NCI-H146 treated with DMSO at 0.1 percent for 48 hours (cell line): ENCODE results near the gene DRD2.
A peak's percentile ranks its signal among the peaks of the same experiment; 100 is the strongest.
"Not testable (repeated sequence)": the region's sequence is repeated elsewhere in the genome, so short reads cannot be mapped to it uniquely, and the experiment has no call there.

Experiments
- DNase-seq: peaks from one replicate; lab custom pipeline; 2025; ENCODE audit not compliant: unreplicated experiment; lab: John Stamatoyannopoulos, UW

DRD2 gene

GRCh38 chr11:113475160-113475761 lies at the start of gene DRD2:
Gene DRD2, minus strand, starts transcription at chr11:113475398. Its CDS starts 50,747 bp downstream, at chr11:113424651.
- no peak for DNase-seq

DNA sequence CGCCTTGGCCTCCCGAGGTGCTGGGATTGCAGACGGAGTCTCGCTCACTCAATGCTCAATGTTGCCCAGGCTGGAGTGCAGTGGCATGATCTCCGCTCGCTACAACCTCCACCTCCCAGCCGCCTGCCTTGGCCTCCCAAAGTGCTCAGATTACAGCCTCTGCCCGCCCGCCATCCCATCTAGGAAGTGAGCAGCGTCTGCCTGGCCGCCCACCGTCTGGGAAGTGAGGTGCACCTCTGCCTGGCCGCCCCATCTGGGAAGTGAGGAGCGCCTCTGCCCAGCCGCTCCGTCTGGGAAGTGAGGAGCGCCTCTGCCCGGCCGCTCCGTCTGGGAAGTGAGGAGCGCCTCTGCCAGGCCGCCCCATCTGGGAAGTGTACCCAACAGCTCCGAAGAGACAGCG lies 48.7 kb upstream of the DRD2 start:
- DNase-seq, result not testable (repeated sequence)

GRCh38 chr11:113521737-113522517 lies 46.7 kb upstream of the DRD2 start:
- DNase-seq, result no peak

DNA sequence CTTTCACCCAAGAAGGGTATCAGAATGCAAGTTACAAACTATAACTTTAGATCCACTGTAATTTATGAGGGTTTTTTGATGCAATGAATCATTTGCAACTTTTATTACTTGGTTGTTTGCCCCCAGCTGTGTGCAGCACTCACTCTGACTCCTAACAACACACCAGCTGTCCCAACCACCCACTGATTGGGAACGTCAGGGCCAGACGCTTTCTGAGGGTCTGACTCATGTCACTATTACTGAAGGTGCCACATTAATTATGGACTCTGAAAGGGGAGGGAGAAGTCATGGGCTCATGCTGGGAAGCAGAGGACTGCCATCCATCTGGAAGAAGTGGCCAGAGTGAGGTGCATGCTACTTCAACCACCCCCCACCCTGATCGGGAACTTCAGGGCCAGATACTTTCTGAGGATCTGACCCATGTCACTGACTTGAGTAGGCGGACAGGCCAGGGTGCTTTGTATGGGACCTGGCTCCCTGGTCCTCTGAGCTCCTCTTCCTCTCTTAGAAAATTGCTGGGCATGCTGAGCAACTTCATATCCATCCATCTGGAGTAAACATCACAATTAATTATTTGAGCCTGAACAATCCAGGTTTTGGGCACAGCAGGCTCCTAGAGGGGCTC lies 44.9 kb upstream of the DRD2 start:
- DNase-seq, result peak; percentile 43

DNA sequence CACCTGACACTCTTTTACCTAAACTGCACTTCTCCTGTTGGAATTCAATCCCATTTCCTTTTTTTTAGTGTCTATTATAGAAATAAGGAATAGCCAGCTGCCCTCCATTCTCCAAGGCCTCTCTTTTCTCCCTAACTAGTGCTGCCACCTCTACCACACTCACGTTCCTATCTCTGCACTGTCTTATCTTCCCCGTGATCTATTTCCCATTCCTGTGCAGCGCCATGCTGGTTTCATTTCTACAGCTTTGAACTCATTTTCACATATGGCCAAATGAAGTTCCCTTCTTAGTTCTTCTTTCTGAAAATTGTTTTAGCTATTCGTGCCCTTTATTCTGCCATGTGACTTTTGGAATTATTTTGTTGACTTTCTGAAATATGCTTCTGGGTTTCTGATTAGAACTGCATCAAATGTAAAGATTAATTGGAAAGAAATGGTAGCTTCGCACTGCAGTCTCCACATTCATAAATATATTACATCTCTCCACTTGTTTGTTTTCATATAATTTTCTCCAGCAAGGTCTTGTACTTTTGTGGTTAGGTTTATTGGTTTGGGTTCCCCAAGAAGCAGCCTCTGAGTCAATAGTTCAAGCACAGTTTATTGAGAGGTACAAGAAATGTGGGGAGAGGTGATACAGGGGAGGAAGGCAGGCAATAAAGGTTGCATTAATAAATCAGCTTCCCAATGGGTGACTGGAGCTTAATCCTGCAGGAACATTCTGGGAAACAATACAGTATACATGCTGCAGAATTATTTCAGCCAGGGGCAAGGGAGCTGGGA lies 43.7 kb upstream of the DRD2 start:
- no peak for DNase-seq

- no peak for DNase-seq
Observed at GRCh38 chr11:113517361-113517760, 42.2 kb upstream of the DRD2 start.

DNA sequence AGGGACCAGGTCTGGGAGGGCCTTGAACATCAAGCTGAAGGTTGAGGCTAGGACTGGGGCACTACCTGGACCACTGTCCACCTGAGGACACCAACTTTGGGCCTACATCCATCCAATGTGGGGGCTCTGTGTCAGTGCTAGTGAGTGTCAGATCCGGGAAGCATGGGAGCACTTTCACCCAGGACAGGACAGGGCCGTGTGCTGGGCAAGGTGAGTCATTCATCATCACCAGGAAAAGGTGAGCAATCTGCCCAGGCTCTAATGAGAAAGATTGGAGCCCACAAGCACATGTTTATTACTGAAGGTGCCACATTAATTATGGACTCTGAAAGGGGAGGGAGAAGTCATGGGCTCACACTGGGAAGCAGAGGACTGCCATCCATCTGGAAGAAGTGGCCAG lies 39.7 kb upstream of the DRD2 start:
- DNase-seq, result no peak

DNA sequence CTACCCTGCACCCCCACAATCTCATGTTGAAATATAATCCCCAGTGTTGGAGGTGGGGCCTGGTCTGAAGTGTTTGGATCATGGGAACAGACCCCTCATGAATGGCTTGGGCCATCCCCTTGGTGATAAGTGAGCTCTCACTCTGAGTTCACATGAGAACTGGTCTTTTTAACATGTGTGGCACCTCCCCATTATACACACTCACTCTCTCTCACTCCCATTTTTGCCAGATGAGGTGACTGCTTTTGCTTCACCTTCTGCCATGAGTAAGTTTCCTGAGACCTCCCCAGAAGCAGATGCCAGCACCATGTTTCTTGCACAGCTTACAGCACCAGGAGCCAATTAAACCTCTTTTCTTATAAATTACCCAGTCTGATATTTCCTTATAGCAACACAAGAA lies 32.1 kb upstream of the DRD2 start:
- DNase-seq, result no peak

- DNase-seq, result no peak
Observed at GRCh38 chr11:113506893-113507292, 31.7 kb upstream of the DRD2 start.

DNA sequence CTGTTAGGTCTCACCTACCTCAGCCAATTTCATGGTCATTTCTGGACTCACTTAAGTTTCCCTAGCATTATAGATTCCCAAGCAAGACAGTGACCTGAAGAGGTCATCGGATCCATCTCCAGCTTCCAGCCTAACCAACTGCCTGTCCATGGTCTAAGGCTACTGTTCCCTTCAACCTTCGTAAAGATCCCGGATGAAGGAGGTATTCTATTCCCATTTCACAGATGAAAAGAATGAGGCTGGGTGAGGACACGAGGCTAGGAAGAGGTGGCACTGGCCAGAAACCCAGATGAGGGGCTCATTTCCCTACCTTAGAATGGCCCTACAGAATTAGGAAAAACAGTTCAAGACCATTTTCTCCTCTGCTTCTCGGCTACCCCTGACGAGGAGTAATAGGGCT lies 31.3 kb upstream of the DRD2 start:
- no peak for DNase-seq

DNA sequence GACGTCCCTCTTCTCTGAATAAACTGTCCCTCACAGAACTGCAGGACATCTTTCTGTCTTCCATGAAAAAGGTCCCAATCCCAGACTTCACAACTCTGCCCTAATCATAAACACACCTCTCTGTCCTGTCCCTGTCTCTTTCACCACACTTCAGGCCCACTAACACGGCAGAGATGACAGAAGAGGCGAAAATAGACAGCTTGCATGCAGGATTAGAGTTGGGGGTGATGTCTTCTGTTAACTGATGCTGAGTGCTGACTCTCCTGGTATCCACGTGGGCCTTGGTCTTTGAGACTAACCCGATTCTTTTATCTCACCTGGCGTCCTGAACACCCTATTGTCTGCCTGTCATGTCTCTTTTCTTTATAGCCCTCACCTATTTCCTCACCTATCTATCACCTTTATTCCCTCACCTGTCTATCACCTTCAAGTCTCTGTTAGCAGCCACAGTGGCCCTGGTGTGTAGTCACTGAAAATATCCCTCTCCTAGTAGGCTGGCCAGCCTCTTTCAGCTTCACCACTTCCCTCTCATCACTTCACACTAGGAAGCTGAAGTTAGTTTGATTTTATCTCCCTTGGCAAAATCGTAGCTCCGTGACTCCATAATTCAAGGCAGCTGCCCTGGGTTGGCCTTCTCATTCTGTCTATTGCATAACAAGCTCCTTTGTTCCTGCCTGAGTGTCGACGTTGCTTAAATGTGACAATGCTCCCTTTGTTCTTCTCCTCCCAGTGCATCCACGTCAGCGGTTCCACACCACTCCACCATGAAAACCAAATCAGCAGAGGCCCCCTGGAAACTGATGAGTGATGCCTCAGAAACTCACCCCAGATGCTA lies 30.6 kb upstream of the DRD2 start:
- peak; percentile 67 for DNase-seq

DNA sequence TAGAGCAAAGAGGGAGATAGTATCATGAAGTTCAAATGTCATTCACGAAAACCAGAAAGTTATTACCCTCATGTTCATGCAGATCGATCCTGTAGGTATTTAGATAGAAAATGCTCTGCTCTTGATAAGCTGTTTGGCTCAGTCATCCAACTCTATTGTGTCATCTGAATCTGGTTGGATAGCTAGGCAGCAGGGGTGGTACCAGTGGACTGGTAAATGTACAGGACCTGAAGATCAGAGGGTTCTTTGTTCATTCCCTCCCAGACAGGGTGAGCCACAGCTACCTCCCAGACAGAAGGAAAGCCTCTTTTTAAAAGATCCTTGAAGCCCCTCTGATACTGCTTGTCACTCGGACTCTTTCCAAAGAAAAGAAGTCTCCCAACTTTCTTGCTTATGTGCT lies 29.8 kb upstream of the DRD2 start:
- no peak for DNase-seq

DNA sequence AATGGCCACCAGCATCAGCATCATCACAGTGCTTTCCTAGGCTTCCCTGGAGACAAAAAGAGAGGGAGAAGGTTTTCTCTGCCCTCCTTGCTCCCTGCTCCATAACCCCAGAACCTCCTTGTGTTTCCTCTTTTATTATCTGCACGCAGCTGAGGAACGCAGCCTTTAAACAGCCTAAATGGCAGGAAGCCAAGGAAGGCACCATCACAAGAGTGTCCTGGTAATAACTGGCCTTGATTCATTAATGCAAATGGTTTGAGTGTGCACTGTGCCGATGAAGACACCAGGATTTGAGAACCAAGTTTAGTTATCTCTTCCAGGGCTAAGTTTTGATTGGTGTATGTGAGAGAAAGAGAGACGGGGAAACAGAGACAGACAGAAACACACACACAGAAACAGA lies 29.4 kb upstream of the DRD2 start:
- no peak for DNase-seq

- no peak for DNase-seq
Observed at GRCh38 chr11:113504071-113504470, 28.9 kb upstream of the DRD2 start.

GRCh38 chr11:113497066-113497910 lies 22.1 kb upstream of the DRD2 start:
- no peak for DNase-seq

DNA sequence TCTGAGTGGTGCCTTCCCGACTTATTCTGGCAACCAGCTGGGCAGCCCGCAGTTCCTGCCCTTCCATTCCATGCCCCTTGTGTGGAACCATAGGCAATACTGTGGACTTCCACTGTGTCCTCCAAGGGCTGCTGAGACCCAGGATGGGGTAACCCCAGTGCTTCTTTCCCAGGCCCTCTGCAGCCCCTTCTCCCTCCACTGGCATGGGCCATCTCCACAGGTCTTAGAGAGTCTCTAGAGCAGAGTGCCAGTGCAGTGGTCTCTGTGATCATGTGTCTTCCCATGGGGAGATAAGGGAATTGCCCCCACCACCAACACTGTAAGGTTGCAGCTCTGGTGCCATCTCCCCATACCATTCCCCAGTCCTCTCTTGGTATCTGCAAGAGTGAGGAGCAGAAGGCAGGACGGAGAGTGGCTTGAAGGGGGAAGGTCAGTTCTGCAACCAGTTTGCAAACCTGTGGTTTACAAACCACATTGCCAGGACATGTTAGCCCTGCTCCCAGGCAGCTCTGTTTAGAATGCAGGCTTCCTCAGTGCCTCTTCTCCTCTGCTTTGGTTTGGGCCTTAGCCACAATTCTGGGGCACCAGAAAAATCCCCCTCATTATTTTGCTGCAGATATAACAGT lies 20.9 kb upstream of the DRD2 start:
- DNase-seq, result no peak

- no peak for DNase-seq
Observed at GRCh38 chr11:113494021-113494420, 18.8 kb upstream of the DRD2 start.

- DNase-seq, result no peak
Observed at GRCh38 chr11:113493206-113493605, 18.0 kb upstream of the DRD2 start.

GRCh38 chr11:113488931-113489351 lies 13.7 kb upstream of the DRD2 start:
- DNase-seq, result no peak
